WTC11 (cell line): ENCODE measurements around the gene PRPF40B. TPM values are rescaled to one million over a fixed set of nuclear protein-coding genes. Genes with fewer than 3 reads are reported as not detected.

ENCODE experiments used
- ATAC-seq: fragments of 200-7000 bp; cut with Tn5 transposase; 2 replicates; pipeline ENCODE4 v1.10.0; 2021; ENCODE audit warnings: mild to moderate bottlenecking, moderate library complexity
- CTCF ChIA-PET: fragments of 300-600 bp; sonication (Branson Sonifier 250); formaldehyde crosslinking; loops from one replicate; lab custom pipeline; 2021; ENCODE audit warnings: antibody characterized with exemption; lab: Charles Lee
- POLR2A ChIA-PET: fragments of 350-600 bp; sonication (Branson Sonifier 250); formaldehyde crosslinking; loops from one replicate; lab custom pipeline; 2021; ENCODE audit warnings: antibody characterized with exemption; lab: Charles Lee
- DNase-seq: peaks from one replicate; pipeline ENCODE4 v3.0.0; 2021; ENCODE audit warnings: low spot score
- H3K27ac Mint-ChIP-seq: 2 replicates; pipeline ENCODE4 v1.8.0; 2021; ENCODE audit warnings: mixed read lengths
- H3K27me3 Mint-ChIP-seq: 2 replicates; pipeline ENCODE4 v1.8.0; 2021; ENCODE audit warnings: low read depth, mild to moderate bottlenecking, moderate library complexity, mixed read lengths
- H3K36me3 Mint-ChIP-seq: 2 replicates; pipeline ENCODE4 v1.8.0; 2021; ENCODE audit warnings: mixed read lengths
- H3K4me1 Mint-ChIP-seq: 2 replicates; pipeline ENCODE4 v1.8.0; 2022; ENCODE audit warnings: mixed read lengths
- H3K4me3 Mint-ChIP-seq: 2 replicates; pipeline ENCODE4 v1.8.0; 2021; ENCODE audit warnings: mild to moderate bottlenecking, moderate library complexity, mixed read lengths
- H3K9me3 Mint-ChIP-seq: 2 replicates; pipeline ENCODE4 v1.8.0; 2021; ENCODE audit warnings: mixed read lengths
- ATF3 ChIP-seq: sonication (generic); formaldehyde crosslinking; conservative IDR thresholded peaks from 2 replicates; pipeline ENCODE4 v1.8.1; 2022; ENCODE audit warnings: mild to moderate bottlenecking, missing genetic modification reagents
- CBFB ChIP-seq: sonication (generic); formaldehyde crosslinking; IDR thresholded peaks from 2 replicates; pipeline ENCODE4 v1.8.1; 2022; ENCODE audit warnings: mild to moderate bottlenecking, low read depth, missing genetic modification reagents
- STAT6 ChIP-seq: sonication (generic); formaldehyde crosslinking; conservative IDR thresholded peaks from 2 replicates; pipeline ENCODE4 v1.8.1; 2023; ENCODE audit warnings: mild to moderate bottlenecking, low read depth, missing genetic modification reagents, moderate library complexity
- ZBTB21 ChIP-seq: sonication (generic); formaldehyde crosslinking; IDR thresholded peaks from 2 replicates; pipeline ENCODE4 v1.8.1; 2023; ENCODE audit warnings: mild to moderate bottlenecking, missing genetic modification reagents, borderline replicate concordance
- ZNF219 ChIP-seq: sonication (generic); formaldehyde crosslinking; IDR thresholded peaks from 2 replicates; pipeline ENCODE4 v1.8.0; 2023; ENCODE audit warnings: missing genetic modification reagents, mild to moderate bottlenecking, borderline replicate concordance
- ZNF317 ChIP-seq: sonication (generic); formaldehyde crosslinking; IDR thresholded peaks from 2 replicates; pipeline ENCODE4 v1.8.1; 2023; ENCODE audit warnings: low read depth, mild to moderate bottlenecking, moderate library complexity, missing genetic modification reagents, borderline replicate concordance
- ZNF512 ChIP-seq: sonication (generic); formaldehyde crosslinking; IDR thresholded peaks from 2 replicates; pipeline ENCODE4 v1.8.1; 2022; ENCODE audit warnings: missing genetic modification reagents, borderline replicate concordance
- total RNA-seq: library from RNA; stranded (reverse); gene quantifications from 3 replicates; pipeline ENCODE4 v1.2.3, GENCODE V29; 2021
- TF ChIP-seq, protein P1 (sequence below): sonication (generic); formaldehyde crosslinking; IDR thresholded peaks from 2 replicates; pipeline ENCODE4 v1.8.1; 2023; ENCODE audit warnings: mild to moderate bottlenecking, missing genetic modification reagents
- TF ChIP-seq, protein P2 (sequence below): sonication (generic); formaldehyde crosslinking; IDR thresholded peaks from 2 replicates; pipeline ENCODE4 v1.8.1; 2022; ENCODE audit warnings: mild to moderate bottlenecking, moderate library complexity, missing genetic modification reagents
- TF ChIP-seq, protein P3 (sequence below): fragments of 250-450 bp; sonication (Bioruptor Pico); IDR thresholded peaks from 2 replicates; pipeline ENCODE4 v1.9.0; 2021; ENCODE audit warnings: mild to moderate bottlenecking
- TF ChIP-seq, protein P4 (sequence below): sonication (generic); formaldehyde crosslinking; IDR thresholded peaks from 2 replicates; pipeline ENCODE4 v1.8.1; 2023; ENCODE audit warnings: mild to moderate bottlenecking, missing genetic modification reagents, borderline replicate concordance

The PRPF40B gene
- total RNA-seq, 1 experiment from 2014 or later, result 46.0 TPM

DNA sequence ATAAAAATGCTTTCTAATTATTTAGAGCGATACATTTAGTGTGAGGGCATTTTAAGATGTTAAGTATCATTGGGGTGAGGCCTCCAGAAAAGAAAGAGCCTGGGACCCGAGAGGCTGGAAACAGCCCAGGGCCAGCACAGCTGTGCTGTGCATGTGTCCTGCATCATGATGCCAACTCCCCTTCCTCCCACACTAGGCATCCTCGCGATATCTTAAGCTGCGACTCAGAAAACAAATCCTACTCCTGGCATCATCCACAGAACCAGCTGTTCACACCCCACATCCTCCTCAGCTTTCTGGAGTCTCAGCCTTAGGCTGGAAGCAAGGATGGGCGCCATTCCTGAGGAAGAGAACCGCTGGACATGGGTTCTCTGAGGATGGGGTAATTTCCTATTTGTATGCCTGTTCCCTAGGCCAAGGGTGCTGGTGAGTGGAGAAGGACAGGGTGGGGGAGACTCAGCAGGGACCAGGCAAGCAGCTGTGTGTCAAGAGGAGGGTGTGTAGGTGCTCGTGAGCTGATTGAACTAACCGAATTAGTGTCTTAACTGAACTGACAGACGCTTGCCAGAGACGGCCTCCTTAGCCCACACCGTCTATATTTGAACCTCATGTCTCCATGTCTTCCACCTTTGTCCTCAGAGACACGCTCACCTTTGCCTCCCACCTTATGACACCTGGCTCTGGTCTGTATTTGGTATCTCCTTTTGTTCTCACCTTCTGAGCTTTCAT is 39.8 kb upstream of the PRPF40B start:
- ChIA-PET CTCF (interaction anchor here (1.9 to 3.5 kb wide), 3 partner anchors 30 to 54 kb away, joined by 4 to 11 read pairs (median 9); partner anchors contain the start of gene PRPF40B), POLR2A (no interaction called here)
- Mint-ChIP-seq H3K36me3 (no peaks in the 10 kb centered on the region; the same call in 1 of the 2 replicates), H3K27me3 (no peaks in the 10 kb centered on the region), H3K9me3 (no peaks in the 10 kb centered on the region), H3K27ac (no peak overlapping the region; the same call in 1 of the 2 replicates), H3K4me3 (no peak overlapping the region), H3K4me1 (peaks cover 8% of the 10 kb centered on the region)
- ATAC-seq, result no peak
- TF ChIP-seq ZNF219 (CRISPR knock-in tag), result no peak
- TF ChIP-seq STAT6 (CRISPR knock-in tag), result no peak
- TF ChIP-seq, protein P1, sequence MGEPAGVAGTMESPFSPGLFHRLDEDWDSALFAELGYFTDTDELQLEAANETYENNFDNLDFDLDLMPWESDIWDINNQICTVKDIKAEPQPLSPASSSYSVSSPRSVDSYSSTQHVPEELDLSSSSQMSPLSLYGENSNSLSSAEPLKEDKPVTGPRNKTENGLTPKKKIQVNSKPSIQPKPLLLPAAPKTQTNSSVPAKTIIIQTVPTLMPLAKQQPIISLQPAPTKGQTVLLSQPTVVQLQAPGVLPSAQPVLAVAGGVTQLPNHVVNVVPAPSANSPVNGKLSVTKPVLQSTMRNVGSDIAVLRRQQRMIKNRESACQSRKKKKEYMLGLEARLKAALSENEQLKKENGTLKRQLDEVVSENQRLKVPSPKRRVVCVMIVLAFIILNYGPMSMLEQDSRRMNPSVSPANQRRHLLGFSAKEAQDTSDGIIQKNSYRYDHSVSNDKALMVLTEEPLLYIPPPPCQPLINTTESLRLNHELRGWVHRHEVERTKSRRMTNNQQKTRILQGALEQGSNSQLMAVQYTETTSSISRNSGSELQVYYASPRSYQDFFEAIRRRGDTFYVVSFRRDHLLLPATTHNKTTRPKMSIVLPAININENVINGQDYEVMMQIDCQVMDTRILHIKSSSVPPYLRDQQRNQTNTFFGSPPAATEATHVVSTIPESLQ, result no peak
- no peak for TF ChIP-seq ZBTB21 (CRISPR knock-in tag)
- TF ChIP-seq, protein P2, sequence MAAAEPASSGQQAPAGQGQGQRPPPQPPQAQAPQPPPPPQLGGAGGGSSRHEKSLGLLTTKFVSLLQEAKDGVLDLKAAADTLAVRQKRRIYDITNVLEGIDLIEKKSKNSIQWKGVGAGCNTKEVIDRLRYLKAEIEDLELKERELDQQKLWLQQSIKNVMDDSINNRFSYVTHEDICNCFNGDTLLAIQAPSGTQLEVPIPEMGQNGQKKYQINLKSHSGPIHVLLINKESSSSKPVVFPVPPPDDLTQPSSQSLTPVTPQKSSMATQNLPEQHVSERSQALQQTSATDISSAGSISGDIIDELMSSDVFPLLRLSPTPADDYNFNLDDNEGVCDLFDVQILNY (CRISPR knock-in tag), result no peak
- TF ChIP-seq ZNF317, result no peak
- TF ChIP-seq, protein P3, sequence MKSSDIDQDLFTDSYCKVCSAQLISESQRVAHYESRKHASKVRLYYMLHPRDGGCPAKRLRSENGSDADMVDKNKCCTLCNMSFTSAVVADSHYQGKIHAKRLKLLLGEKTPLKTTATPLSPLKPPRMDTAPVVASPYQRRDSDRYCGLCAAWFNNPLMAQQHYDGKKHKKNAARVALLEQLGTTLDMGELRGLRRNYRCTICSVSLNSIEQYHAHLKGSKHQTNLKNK (CRISPR knock-in tag), result no peak
- TF ChIP-seq, protein P4, sequence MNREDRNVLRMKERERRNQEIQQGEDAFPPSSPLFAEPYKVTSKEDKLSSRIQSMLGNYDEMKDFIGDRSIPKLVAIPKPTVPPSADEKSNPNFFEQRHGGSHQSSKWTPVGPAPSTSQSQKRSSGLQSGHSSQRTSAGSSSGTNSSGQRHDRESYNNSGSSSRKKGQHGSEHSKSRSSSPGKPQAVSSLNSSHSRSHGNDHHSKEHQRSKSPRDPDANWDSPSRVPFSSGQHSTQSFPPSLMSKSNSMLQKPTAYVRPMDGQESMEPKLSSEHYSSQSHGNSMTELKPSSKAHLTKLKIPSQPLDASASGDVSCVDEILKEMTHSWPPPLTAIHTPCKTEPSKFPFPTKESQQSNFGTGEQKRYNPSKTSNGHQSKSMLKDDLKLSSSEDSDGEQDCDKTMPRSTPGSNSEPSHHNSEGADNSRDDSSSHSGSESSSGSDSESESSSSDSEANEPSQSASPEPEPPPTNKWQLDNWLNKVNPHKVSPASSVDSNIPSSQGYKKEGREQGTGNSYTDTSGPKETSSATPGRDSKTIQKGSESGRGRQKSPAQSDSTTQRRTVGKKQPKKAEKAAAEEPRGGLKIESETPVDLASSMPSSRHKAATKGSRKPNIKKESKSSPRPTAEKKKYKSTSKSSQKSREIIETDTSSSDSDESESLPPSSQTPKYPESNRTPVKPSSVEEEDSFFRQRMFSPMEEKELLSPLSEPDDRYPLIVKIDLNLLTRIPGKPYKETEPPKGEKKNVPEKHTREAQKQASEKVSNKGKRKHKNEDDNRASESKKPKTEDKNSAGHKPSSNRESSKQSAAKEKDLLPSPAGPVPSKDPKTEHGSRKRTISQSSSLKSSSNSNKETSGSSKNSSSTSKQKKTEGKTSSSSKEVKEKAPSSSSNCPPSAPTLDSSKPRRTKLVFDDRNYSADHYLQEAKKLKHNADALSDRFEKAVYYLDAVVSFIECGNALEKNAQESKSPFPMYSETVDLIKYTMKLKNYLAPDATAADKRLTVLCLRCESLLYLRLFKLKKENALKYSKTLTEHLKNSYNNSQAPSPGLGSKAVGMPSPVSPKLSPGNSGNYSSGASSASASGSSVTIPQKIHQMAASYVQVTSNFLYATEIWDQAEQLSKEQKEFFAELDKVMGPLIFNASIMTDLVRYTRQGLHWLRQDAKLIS (CRISPR knock-in tag), result no peak
- no peak for TF ChIP-seq CBFB
- no peak for TF ChIP-seq ZNF512
- TF ChIP-seq ATF3 (CRISPR knock-in tag), result no peak
- TF ChIP-seq, all 79 proteins: peak for 0
- no peak for DNase-seq
